GM23248 (cell line): Measurements from ENCODE around the gene ATF6. TPM values are rescaled to one million over a fixed set of nuclear protein-coding genes. Genes with fewer than 3 reads are reported as not detected.

ENCODE experiments used
- DNase-seq: peaks from one replicate; pipeline ENCODE4 v3.0.0-alpha.2; 2015
- H2AFZ ChIP-seq: fragments of 200-600 bp; sonication (generic); 2 replicates; pipeline ENCODE4 v1.6.1; 2016; ENCODE audit warnings: antibody characterized with exemption
- H3F3A ChIP-seq: fragments of 200-600 bp; sonication (generic); 2 replicates; pipeline ENCODE4 v1.6.1; 2016; ENCODE audit warnings: mild to moderate bottlenecking, antibody characterized with exemption, mixed run types; ENCODE audit not compliant: insufficient read depth
- H3K27ac ChIP-seq: fragments of 200-600 bp; sonication (generic); 2 replicates; pipeline ENCODE4 v1.5.1; 2016; ENCODE audit warnings: mild to moderate bottlenecking
- H3K27me3 ChIP-seq: fragments of 200-600 bp; sonication (generic); replicated peaks from 2 replicates; pipeline ENCODE4 v1.6.1; 2016; ENCODE audit warnings: mild to moderate bottlenecking; ENCODE audit not compliant: insufficient read depth
- H3K36me3 ChIP-seq: fragments of 200-600 bp; sonication (generic); 2 replicates; pipeline ENCODE4 v1.6.1; 2016; ENCODE audit warnings: low read depth, mild to moderate bottlenecking
- H3K4me1 ChIP-seq: fragments of 200-600 bp; sonication (generic); 2 replicates; pipeline ENCODE4 v1.6.1; 2016; ENCODE audit warnings: mild to moderate bottlenecking; ENCODE audit not compliant: insufficient read depth
- H3K4me2 ChIP-seq: fragments of 200-600 bp; sonication (generic); one replicate; pipeline ENCODE4 v1.6.1; 2016; ENCODE audit warnings: mild to moderate bottlenecking; ENCODE audit not compliant: unreplicated experiment
- H3K4me3 ChIP-seq: fragments of 200-600 bp; sonication (generic); 2 replicates; pipeline ENCODE4 v1.5.1; 2016; ENCODE audit warnings: mild to moderate bottlenecking
- H3K79me2 ChIP-seq: fragments of 200-600 bp; sonication (generic); 2 replicates; pipeline ENCODE4 v1.6.1; 2016; ENCODE audit warnings: mild to moderate bottlenecking; ENCODE audit not compliant: insufficient read depth
- H3K9ac ChIP-seq: fragments of 200-600 bp; sonication (generic); 2 replicates; pipeline ENCODE4 v1.6.1; 2016; ENCODE audit warnings: mild to moderate bottlenecking
- H3K9me2 ChIP-seq: fragments of 200-600 bp; sonication (generic); 2 replicates; pipeline ENCODE4 v1.6.1; 2016; ENCODE audit warnings: mixed run types, mild to moderate bottlenecking, moderate library complexity; ENCODE audit not compliant: insufficient read depth
- H3K9me3 ChIP-seq: fragments of 200-600 bp; sonication (generic); one replicate; pipeline ENCODE4 v1.6.1; 2017; ENCODE audit warnings: low read depth
- H4K20me1 ChIP-seq: fragments of 200-600 bp; sonication (generic); 2 replicates; pipeline ENCODE4 v1.6.0; 2016; ENCODE audit not compliant: insufficient read depth
- EZH2 ChIP-seq: fragments of 200-600 bp; sonication (generic); IDR thresholded peaks from 2 replicates; pipeline ENCODE4 v1.6.1; 2018; ENCODE audit warnings: antibody characterized with exemption, mild to moderate bottlenecking; ENCODE audit not compliant: insufficient read depth, poor library complexity, severe bottlenecking
- EZH2phosphoT487 ChIP-seq: fragments of 200-600 bp; sonication (generic); IDR thresholded peaks from 2 replicates; pipeline ENCODE4 v1.6.1; 2018; ENCODE audit warnings: antibody characterized with exemption, moderate library complexity, mild to moderate bottlenecking, low read depth; ENCODE audit not compliant: insufficient read depth
- WGBS, 2 experiments: methylation state at CpG; one replicate each; pipeline ENCODE4 v1.1.6; 2015 to 2017; ENCODE audit warnings: low lambda C conversion rate in 2 of 2, low coverage in 1 of 2; ENCODE audit errors: missing lambda C conversion rate in 2 of 2; 5-methylcytosine and 5-hydroxymethylcytosine counted together
- in situ Hi-C: fragments of 300-500 bp; cut with MboI; formaldehyde crosslinking; loops from 2 replicates; pipeline ENCODE4 v1.15.0; 2020
- polyA plus RNA-seq: library from polyadenylated mRNA; unstranded; fragments of >200 nt; fragmentation: Nextera tagmentation; extraction: Ambion mirVana; gene quantifications from 2 replicates; pipeline ENCODE4 v1.2.1, GENCODE V29; 2016
- total RNA-seq: library from RNA; depleted of rRNA; stranded (reverse); fragments of >200 nt; shearing (Covaris generic); gene quantifications from 2 replicates; pipeline ENCODE4 v1.2.3, GENCODE V29; 2014; rRNA removed

Gene ATF6, protein sequence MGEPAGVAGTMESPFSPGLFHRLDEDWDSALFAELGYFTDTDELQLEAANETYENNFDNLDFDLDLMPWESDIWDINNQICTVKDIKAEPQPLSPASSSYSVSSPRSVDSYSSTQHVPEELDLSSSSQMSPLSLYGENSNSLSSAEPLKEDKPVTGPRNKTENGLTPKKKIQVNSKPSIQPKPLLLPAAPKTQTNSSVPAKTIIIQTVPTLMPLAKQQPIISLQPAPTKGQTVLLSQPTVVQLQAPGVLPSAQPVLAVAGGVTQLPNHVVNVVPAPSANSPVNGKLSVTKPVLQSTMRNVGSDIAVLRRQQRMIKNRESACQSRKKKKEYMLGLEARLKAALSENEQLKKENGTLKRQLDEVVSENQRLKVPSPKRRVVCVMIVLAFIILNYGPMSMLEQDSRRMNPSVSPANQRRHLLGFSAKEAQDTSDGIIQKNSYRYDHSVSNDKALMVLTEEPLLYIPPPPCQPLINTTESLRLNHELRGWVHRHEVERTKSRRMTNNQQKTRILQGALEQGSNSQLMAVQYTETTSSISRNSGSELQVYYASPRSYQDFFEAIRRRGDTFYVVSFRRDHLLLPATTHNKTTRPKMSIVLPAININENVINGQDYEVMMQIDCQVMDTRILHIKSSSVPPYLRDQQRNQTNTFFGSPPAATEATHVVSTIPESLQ
- 19.8 and 21.4 TPM in 2 replicates for total RNA-seq
- polyA plus RNA-seq = 14.8 TPM in 2 replicates

DNA sequence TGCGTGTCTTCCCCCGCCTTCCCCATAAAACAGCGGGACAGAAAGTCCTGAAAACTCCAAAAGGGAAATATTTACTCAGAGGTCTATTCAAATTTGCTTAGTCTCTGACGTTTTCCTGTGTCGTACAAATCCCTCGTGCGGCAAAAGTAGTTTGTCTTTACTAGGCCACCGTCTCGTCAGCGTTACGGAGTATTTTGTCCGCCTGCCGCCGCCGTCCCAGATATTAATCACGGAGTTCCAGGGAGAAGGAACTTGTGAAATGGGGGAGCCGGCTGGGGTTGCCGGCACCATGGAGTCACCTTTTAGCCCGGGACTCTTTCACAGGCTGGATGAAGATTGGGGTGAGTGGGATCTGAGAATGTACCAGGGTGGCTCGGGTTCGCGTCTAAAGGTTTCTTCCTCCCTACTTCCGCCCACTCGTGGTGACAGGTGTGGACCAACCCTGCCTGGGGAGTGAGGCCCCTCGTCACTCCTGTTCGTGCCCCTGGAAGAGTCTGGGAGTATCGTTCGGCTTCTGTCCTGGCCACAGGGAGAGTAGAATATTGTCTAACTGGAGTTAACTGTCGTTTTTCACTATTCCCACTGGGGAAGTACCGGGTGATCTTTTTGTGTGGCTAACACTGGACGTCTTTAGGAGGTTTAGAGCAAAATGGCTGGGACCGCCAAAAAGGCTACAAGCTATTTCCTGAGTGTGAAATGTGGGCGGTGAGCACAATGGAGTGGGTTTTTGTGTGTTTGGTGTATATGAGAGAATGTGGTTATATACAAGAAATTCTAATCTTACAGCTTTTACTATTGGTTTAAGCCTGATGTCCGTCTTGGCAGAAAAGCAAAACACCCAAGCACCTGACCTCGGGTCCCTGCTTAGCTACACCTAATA, at the start of gene ATF6:
Gene ATF6 (plus strand): TSS at position 219 of the 880 bp plus-strand sequence. CDS start 41 bp downstream, at position 260.
- Histone ChIP-seq H4K20me1 (no peaks in the 10 kb centered on the region), H3K27ac (peak within 1 kb of the TSS; percentile 98), H3K79me2 (peaks cover 52% of the 10 kb centered on the region), H3K4me1 (peaks cover 17% of the 10 kb centered on the region), H3K9me3 (no peaks in the 10 kb centered on the region), H3K9ac (peak within 1 kb of the TSS; percentile 97), H2AFZ (peak within 1 kb of the TSS; percentile 92), H3F3A (peaks cover 6% of the 10 kb centered on the region), H3K4me3 (peak within 1 kb of the TSS; percentile 87), H3K36me3 (no peaks in the 10 kb centered on the region), H3K4me2 (peak within 1 kb of the TSS; percentile 91), H3K27me3 (no peaks in the 10 kb centered on the region), H3K9me2 (no peaks in the 10 kb centered on the region)
- WGBS, 2 experiments = 1% methylated on average over 35 of the region's 35 CpGs
- TF ChIP-seq EZH2 (no peak), EZH2phosphoT487 (no peak)
- in situ Hi-C loops = no loop called here
- DNase-seq = peak; percentile 97

DNA sequence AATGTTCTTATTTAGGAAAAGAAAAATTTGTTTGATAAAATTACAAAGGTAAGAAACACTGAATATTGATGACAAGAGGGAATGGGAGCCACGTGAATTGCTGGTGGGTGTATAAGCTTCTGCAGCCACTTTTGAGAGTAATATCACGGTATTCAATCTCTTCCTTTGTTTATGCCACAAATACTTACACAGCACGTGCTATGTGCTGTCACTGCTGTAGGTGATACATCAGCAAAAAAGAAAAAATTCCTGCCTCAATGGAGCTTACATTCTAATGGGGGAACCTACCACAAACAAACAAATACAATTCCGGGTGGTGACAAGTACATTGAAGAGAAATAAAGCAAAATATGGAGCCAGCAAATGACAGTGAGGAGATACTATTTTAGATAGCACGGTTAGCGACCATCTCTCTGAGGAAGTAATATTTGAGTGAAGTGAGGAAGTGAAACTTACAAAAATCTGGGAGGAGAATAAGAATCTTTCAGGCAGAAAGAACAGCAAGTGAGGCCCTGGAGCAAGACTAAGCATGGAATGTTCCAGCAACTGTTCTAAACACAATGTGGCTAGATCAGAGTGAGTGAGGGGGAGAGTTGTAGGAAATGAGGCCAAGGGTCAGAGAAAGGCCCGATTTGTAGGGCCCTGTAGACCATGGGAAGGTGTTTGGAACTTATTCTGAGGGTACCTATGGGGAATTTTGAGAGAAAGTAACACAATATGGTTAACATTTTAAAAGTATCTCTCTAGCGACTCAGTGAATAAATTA, 47.4 kb upstream of the ATF6 start:
- H3K4me1 ChIP-seq = peaks cover 25% of the 10 kb centered on the region
- no peak overlapping the region for H3K4me3 ChIP-seq
- H3K79me2 ChIP-seq = no peaks in the 10 kb centered on the region
- no peaks in the 10 kb centered on the region for H4K20me1 ChIP-seq
- WGBS, 2 experiments = 81 to 83% methylated on average over 8 of the region's 8 CpGs
- in situ Hi-C loops = no loop called here
- no peak overlapping the region for H3K9ac ChIP-seq
- TF ChIP-seq EZH2 (no peak), EZH2phosphoT487 (no peak)
- peaks cover 29% of the 10 kb centered on the region for H3F3A ChIP-seq
- no peaks in the 10 kb centered on the region for H3K9me3 ChIP-seq
- no peak overlapping the region for H3K4me2 ChIP-seq
- H3K36me3 ChIP-seq = no peaks in the 10 kb centered on the region
- no peaks in the 10 kb centered on the region for H3K27me3 ChIP-seq
- no peak for DNase-seq
- H3K27ac ChIP-seq = no peak overlapping the region
- no peaks in the 10 kb centered on the region for H3K9me2 ChIP-seq
- no peak overlapping the region for H2AFZ ChIP-seq

DNA sequence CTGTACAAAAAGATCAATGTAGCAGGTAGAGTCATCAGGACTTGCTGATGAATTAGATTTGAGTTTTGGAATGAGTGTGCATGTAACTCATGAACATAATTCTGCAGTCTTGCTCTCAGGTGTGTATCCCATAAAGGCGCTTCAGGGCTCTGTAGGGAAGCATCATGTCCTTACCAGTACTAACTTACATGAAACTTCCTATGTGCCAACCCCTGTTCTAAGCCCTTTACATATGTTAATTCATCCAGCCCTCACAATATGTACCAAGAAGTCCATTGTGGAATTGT, 46.9 kb upstream of the ATF6 start:
- no peak overlapping the region for H3K9ac ChIP-seq
- H4K20me1 ChIP-seq = no peaks in the 10 kb centered on the region
- peaks cover 25% of the 10 kb centered on the region for H3K4me1 ChIP-seq
- 95 to 100% methylated on average over 1 of the region's 1 CpG for WGBS, 2 experiments
- no peaks in the 10 kb centered on the region for H3K79me2 ChIP-seq
- no peaks in the 10 kb centered on the region for H3K9me3 ChIP-seq
- in situ Hi-C loops = no loop called here
- H3K27ac ChIP-seq = no peak overlapping the region
- no peak overlapping the region for H2AFZ ChIP-seq
- DNase-seq = no peak
- no peaks in the 10 kb centered on the region for H3K27me3 ChIP-seq
- no peaks in the 10 kb centered on the region for H3K9me2 ChIP-seq
- H3K36me3 ChIP-seq = no peaks in the 10 kb centered on the region
- H3K4me2 ChIP-seq = no peak overlapping the region
- no peak overlapping the region for H3K4me3 ChIP-seq
- TF ChIP-seq EZH2phosphoT487 (no peak), EZH2 (no peak)
- peaks cover 29% of the 10 kb centered on the region for H3F3A ChIP-seq

DNA sequence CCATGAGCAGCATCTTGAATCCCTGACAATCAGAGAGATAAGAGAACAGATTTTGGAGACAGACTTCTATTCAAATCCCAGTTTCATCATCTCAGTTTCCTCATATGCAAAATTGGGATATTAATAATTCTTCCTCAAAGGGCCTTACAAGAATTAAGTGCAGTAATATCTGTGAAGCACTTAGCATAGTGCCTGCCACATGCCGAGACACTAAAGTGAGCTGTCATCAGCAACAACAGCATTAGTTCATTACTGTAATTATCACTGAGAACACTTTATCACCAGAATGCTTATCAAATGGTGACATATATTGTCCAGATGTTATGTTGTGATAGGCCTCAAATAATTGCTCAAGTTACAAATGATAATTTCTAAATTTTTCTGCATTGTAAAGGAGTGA, 45.7 kb upstream of the ATF6 start:
- TF ChIP-seq EZH2 = no peak
- TF ChIP-seq EZH2phosphoT487 = no peak
- H3K27ac ChIP-seq = peak overlapping the region; percentile 90
- H3K4me3 ChIP-seq = no peak overlapping the region
- H3K9me2 ChIP-seq = no peaks in the 10 kb centered on the region
- 97 to 100% methylated on average over 1 of the region's 1 CpG for WGBS, 2 experiments
- no peak for DNase-seq
- H3F3A ChIP-seq = peaks cover 36% of the 10 kb centered on the region
- H3K9ac ChIP-seq = no peak overlapping the region
- no peaks in the 10 kb centered on the region for H3K27me3 ChIP-seq
- no peak overlapping the region for H2AFZ ChIP-seq
- H3K4me1 ChIP-seq = peaks cover 26% of the 10 kb centered on the region
- H3K79me2 ChIP-seq = no peaks in the 10 kb centered on the region
- H3K36me3 ChIP-seq = no peaks in the 10 kb centered on the region
- in situ Hi-C loops = no loop called here
- no peak overlapping the region for H3K4me2 ChIP-seq
- no peaks in the 10 kb centered on the region for H3K9me3 ChIP-seq
- no peaks in the 10 kb centered on the region for H4K20me1 ChIP-seq
